Uterus (tissue), 2 donors: Measurements from ENCODE around the gene DAND5.

Experiments used
- POLR2A ChIP-seq, 2 donors: fragments of 450-650 bp; IDR thresholded peaks; one replicate each; pipeline ENCODE4 v1.6.1; 2016; ENCODE audit warnings: antibody characterized with exemption in 2 of 2, mild to moderate bottlenecking in 1 of 2, moderate library complexity in 1 of 2
- TF ChIP-seq, protein P1 (sequence below), 4 experiments: fragments of 200-600 bp in 2 of 4; fragments of 450-650 bp in 2 of 4; sonication (generic) in 2 of 4; IDR thresholded peaks; one replicate each; pipeline ENCODE4 v1.5.1; 2016 to 2019; ENCODE audit warnings: antibody characterized with exemption in 4 of 4, mild to moderate bottlenecking in 2 of 4, moderate library complexity in 1 of 4

GRCh38 chr19:12973236-12973635, 3.9 kb downstream of the DAND5 start:
- TF ChIP-seq, protein P1, sequence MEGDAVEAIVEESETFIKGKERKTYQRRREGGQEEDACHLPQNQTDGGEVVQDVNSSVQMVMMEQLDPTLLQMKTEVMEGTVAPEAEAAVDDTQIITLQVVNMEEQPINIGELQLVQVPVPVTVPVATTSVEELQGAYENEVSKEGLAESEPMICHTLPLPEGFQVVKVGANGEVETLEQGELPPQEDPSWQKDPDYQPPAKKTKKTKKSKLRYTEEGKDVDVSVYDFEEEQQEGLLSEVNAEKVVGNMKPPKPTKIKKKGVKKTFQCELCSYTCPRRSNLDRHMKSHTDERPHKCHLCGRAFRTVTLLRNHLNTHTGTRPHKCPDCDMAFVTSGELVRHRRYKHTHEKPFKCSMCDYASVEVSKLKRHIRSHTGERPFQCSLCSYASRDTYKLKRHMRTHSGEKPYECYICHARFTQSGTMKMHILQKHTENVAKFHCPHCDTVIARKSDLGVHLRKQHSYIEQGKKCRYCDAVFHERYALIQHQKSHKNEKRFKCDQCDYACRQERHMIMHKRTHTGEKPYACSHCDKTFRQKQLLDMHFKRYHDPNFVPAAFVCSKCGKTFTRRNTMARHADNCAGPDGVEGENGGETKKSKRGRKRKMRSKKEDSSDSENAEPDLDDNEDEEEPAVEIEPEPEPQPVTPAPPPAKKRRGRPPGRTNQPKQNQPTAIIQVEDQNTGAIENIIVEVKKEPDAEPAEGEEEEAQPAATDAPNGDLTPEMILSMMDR (IDR thresholded peaks at IDR 0.05), result no peak
- TF ChIP-seq POLR2A (IDR thresholded peaks at IDR 0.05), result no peak
